ENCODE results near the gene PRRX2. TPM values are rescaled to one million over a fixed set of nuclear protein-coding genes. Genes with fewer than 3 reads are reported as not detected.

PRRX2 gene
- total and polyA plus RNA-seq, 9 of the 15 experiments (the other 6 are each of a cell fraction or from before 2014, with no cell fraction given) = 0.21 TPM; not detected in 8

GRCh38 chr9:129749575-129749974, 84.1 kb downstream of the PRRX2 start (continued):
- TF ChIP-seq, protein P1, sequence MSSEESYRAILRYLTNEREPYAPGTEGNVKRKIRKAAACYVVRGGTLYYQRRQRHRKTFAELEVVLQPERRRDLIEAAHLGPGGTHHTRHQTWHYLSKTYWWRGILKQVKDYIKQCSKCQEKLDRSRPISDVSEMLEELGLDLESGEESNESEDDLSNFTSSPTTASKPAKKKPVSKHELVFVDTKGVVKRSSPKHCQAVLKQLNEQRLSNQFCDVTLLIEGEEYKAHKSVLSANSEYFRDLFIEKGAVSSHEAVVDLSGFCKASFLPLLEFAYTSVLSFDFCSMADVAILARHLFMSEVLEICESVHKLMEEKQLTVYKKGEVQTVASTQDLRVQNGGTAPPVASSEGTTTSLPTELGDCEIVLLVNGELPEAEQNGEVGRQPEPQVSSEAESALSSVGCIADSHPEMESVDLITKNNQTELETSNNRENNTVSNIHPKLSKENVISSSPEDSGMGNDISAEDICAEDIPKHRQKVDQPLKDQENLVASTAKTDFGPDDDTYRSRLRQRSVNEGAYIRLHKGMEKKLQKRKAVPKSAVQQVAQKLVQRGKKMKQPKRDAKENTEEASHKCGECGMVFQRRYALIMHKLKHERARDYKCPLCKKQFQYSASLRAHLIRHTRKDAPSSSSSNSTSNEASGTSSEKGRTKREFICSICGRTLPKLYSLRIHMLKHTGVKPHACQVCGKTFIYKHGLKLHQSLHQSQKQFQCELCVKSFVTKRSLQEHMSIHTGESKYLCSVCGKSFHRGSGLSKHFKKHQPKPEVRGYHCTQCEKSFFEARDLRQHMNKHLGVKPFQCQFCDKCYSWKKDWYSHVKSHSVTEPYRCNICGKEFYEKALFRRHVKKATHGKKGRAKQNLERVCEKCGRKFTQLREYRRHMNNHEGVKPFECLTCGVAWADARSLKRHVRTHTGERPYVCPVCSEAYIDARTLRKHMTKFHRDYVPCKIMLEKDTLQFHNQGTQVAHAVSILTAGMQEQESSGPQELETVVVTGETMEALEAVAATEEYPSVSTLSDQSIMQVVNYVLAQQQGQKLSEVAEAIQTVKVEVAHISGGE (CRISPR knock-in tag; IDR thresholded peaks at IDR 0.05) = no peak

DNA sequence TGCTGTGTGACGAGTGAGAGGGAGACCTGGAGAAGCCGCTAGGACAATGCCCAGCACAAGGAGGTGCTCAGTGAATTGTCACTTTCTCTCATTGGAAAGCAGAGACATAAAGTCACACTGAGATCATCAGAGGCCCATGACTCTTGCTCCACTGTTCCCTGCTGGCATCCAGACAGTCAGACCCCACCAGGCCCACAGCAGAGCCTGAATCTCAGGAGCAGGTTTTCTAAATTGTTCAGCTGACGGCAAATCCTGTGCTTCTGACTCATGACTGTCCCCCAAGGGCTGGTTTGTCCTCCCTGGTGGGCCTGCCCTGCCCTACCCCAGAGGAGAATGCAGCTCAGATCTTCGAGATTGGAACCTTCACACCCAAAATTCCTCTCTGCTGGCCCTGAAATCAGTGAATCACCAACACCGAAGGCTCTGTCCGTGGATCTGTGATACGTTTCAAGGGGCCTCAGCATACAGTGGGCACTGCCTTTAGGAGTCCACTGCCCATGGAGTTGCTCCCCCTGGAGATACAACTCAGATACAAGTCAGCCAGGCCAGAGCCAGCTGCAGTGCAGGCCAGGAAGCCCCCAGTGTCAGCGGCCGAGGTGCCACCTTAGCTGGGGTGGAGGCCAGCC, 84.7 kb downstream of the PRRX2 start:
- peaks cover 11 to 17% of the 10 kb centered on the region in 2 experiments; a peak in 4 of 5 replicates for H3K4me1 ChIP-seq (replicated peaks in 1 of 2; ENCODE audit: control insufficient read depth in 2 of 2, insufficient read depth in 2 of 2, low read length in 2 of 2)
- H2AFZ ChIP-seq (ENCODE audit: low read depth, low read length) = no peak overlapping the region
- H3K4me2 ChIP-seq (ENCODE audit: insufficient read depth, low read length) = no peak overlapping the region
- CTCF ChIA-PET (ENCODE audit: low intra/inter-chr PET ratio) = no interaction called here
- ATAC-seq (no peak), FAIRE-seq (no peak), DNase-seq (ENCODE audit: extremely low read depth in 1 of 4, low spot score in 3 of 4) (no peak)
- H3K9me1 ChIP-seq (ENCODE audit: control insufficient read depth, insufficient read depth, low read length) = no peaks in the 10 kb centered on the region
- WGBS (ENCODE audit: insufficient coverage, low coverage, missing lambda C conversion rate) = 22% methylated on average over 9 of the region's 9 CpGs
- H3K27ac ChIP-seq (ENCODE audit: extremely low read depth, low read depth, low read length) = no peak overlapping the region
- no peaks in the 10 kb centered on the region for H3K79me2 ChIP-seq (ENCODE audit: control insufficient read depth, insufficient read depth, low read length)
- POLR2A ChIA-PET = interaction anchor here (0.6 to 5.2 kb wide), 8 partner anchors 10 to 317 kb away, joined by 3 to 29 read pairs (median 4); no protein-coding TSS in a partner anchor
- 0 out of 4 replicates have a peak overlapping the region, but pooled peaks of 1 of the 2 experiments have one; percentile 15 for H3K9ac ChIP-seq (ENCODE audit: insufficient read depth in 1 of 2, low read depth in 2 of 2, low read length in 2 of 2)
- H3K4me3 ChIP-seq = no peak overlapping the region
- peaks cover 37 to 70% of the 10 kb centered on the region in 2 experiments; a peak in 4 of 5 replicates for H3K27me3 ChIP-seq (ENCODE audit: control insufficient read depth in 2 of 2, insufficient read depth in 2 of 2, low read length in 2 of 2)
- in situ Hi-C loops (cut with MboI) (no loop called here), intact Hi-C loops (cut with micrococcal nuclease) (no loop called here)
- H3K36me3 ChIP-seq (ENCODE audit: control insufficient read depth, insufficient read depth, low read length) = no peaks in the 10 kb centered on the region
- TF ChIP-seq NFIX (CRISPR knock-in tag; IDR thresholded peaks at IDR 0.05; ENCODE audit: low read depth) = no peak
- 0 out of 2 replicates have a peak, but pooled peaks have one; percentile 40 for TF ChIP-seq ZBTB33 (CRISPR knock-in tag; IDR thresholded peaks at IDR 0.05)
- TF ChIP-seq RUNX1 (IDR thresholded peaks at IDR 0.05; ENCODE audit: low read depth) = 0 out of 2 replicates have a peak, but pooled peaks have one; percentile 17
- H3K9me3 ChIP-seq (replicated peaks; ENCODE audit: control insufficient read depth, insufficient read depth, low read depth, low read length) = no peaks in the 10 kb centered on the region
- no TSS peak for BruUV-seq (replicated peaks)
- no peaks in the 10 kb centered on the region for H4K20me1 ChIP-seq (replicated peaks; ENCODE audit: control insufficient read depth, insufficient read depth, low read length)

All from K562 (cell line).